Raji (cell line): ENCODE results near the gene ZBTB38.

Source experiments
- POLR2A ChIP-seq: IDR thresholded peaks from 2 replicates; pipeline ENCODE4 v1.6.1; 2011; ENCODE audit warnings: low read depth, low read length, control low read depth; ENCODE audit not compliant: insufficient read depth

The ZBTB38 gene

GRCh38 chr3:141373768-141374526, 5.6 kb downstream of the ZBTB38 start:
- TF ChIP-seq POLR2A, result no peak

GRCh38 chr3:141375381-141376301, 7.3 kb downstream of the ZBTB38 start:
- TF ChIP-seq POLR2A, result no peak

DNA sequence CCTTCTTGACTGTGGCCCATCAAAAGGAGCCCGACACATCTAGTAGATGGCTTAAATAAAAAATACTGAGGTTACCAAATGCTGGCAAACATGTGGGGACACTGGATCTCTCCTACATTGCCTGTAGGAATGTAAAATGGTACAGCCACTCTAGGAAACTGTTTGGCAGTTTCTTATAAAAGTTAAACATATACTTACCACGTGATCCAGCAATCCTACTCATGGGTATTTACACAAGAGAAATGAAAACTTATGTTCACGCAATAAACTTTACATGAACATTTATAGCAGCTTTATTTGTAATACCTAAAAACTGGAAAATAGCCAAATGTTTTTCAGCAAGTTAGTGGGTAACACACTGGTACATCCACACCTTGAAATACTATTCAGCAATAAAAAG, 9.1 kb downstream of the ZBTB38 start:
- no peak for TF ChIP-seq POLR2A

DNA sequence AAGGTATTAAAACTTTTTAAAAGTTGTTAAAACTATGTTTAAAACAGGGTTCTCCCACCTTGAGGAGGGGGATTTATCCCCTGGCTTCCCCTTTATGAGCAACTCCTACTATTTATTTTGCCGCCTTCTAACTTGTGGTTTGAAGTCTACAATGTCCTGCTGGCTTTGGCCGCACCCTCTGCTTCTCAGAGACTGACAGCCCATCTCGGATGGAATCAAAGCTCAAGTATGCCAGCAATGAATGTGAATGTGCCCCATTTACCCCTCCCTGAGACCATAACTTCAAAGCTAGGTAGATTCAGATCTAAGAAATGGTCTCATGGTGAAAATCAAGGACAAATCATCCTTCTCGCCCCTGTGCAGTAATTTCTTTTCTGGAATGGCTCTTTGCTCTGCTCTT, 10.3 kb downstream of the ZBTB38 start:
- no peak for TF ChIP-seq POLR2A

DNA sequence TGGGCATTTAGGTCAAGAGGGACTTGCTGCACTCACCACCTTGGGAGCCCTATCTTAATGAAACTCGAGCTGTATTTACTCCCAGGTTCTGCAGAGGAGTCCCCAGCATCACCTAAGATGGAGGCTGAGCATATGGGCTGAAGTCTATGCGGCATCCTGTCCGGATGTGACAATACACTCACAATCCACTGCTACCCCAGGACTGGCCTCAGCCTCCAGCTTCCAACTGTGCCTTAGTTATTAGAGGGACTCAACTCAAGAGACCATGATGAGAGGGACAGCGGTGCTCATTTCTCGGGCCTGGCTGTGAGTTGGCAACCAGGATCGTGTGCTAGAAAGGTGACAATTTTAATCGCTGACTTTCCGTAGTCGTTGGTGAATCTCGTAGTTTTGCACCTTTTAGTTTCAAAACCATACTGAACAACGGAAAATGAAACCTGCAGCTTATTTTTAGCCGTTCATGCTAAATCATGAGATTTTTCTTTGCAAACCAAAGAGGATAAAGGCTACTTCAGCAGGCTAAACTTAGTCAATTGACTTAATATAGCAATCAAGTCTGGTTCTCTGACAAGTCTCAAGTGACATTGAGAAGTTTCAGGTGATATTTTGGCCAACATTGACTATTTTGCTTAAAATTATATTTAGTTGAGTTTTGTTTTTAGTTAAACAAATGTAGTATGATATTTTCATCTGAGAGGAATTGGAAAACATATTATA, 11.1 kb downstream of the ZBTB38 start:
- no peak for TF ChIP-seq POLR2A

- no peak for TF ChIP-seq POLR2A
Measured at GRCh38 chr3:141380279-141380678, 12.0 kb downstream of the ZBTB38 start.

GRCh38 chr3:141380987-141381386, 12.7 kb downstream of the ZBTB38 start:
- TF ChIP-seq POLR2A, result no peak

DNA sequence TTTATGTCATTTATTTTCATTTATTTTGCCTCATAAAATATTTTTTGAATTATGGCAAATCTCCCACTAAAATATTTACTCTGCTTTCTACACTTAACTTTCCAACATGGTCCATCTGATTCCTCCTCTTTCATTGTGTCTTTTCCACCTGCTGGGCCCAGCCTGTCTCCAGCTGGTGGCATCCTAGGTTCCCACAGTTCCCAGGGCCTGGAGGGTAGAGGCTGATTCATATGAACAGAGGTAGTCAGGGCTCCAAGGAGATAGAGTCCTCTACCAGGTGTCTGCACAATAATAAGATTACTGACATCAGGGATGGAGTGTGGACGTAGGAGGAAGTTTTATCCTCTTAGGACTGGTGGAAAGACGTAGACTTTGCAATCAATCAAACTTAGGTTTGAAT, 14.3 kb downstream of the ZBTB38 start:
- no peak for TF ChIP-seq POLR2A

DNA sequence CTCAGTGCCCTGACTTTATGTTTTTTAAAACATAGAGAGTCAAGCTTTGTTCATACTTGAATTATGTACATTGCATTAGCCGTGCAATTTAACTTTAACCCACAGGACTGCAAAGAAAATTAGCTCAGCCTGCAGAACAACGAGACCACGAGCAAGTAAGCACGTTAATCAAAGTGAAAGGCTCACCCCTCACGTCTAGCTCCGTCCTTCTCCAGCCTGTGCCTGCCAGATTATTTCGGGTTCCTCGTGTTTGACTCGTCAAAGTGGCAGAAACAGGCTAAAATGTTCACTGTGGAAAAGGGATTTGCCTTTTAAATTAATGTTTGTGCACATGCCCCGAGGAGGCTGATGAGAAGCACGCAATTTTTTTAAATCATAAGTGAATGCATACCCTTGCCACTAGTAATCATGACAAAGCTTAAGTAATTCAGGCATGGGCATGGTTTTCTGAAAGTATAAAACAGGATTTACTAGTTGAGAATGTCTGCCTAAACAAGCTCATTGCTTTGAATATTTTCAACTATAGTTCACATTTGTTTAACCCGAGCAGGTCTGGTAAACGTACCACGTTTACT, 15.3 kb downstream of the ZBTB38 start:
- TF ChIP-seq POLR2A, result peak; percentile 45; the same call in 1 of the 2 replicates

DNA sequence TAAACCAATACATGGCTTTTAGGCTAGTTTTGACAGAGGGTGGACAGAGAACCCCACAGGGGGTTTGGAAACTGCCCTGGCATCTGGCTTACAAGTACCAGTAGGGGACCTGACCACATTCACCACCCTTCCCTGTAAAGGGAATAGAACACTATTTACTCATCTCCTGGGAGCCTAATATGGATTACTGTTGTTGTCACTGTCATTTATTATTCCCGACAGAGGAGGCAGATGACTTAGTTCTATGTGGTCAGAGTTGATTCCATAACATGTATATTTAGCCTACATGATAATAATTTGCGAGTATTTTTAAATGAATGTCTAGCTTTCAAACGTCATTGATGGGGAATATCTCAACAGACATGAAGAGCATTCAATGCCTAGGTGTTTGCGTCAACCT, 15.9 kb downstream of the ZBTB38 start:
- no peak for TF ChIP-seq POLR2A

DNA sequence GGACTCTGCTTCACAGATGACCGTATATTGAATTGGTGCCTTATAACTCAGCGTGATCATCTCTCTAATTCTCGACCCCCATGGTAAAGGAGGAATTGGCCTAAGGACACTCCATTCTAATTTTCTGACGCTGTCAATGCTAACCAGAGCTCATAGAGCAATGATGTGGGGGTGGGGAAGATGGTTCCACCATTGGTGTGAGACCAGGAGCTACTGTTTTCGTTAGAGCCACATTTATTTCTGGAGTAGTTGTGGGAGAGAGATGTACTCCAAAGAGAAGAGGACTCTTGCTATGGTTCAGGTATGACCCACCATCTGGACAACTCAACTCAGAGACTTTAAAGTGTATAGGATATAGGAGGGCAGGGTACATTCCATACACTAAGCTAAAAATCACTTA, 16.3 kb downstream of the ZBTB38 start:
- TF ChIP-seq POLR2A, result 0 out of 2 replicates have a peak, but pooled peaks have one; percentile 19

- 0 out of 2 replicates have a peak, but pooled peaks have one; percentile 22 for TF ChIP-seq POLR2A
Measured at GRCh38 chr3:141385406-141386125, 17.3 kb downstream of the ZBTB38 start.

- TF ChIP-seq POLR2A, result no peak
Measured at GRCh38 chr3:141386126-141386488, 17.8 kb downstream of the ZBTB38 start.

DNA sequence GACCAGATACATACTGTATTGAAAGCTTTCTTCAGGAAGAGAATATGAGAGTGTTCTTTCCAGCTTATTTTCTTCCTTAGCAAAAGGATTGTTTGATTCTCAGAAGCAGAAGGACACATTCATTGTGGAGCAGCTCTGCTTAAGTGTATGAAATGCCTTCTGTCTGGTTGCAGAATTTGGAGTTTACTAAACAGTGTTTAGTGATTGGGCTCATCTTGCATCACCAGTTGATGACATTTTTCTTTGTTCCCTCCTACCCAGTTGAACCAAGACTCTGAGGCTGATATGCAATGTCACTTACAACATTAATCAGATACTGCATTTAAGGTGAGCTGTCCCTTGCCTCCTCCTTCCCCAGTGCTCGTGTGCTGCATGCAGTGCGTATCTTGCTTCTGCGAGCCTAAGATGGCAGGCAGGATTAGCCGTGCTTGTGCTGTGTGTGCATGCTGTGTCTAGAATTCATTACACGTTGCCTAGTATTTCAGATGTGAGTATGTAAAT, 18.4 kb downstream of the ZBTB38 start:
- peak; percentile 97 for TF ChIP-seq POLR2A
